Measurements from ENCODE around the gene ONECUT1.

The ONECUT1 gene

GRCh38 chr15:52797625-52798501, 7.7 kb upstream of the ONECUT1 start:
- no peak for DNase-seq (ENCODE audit: low read depth in 2 of 2)

- DNase-seq (ENCODE audit: low read depth in 2 of 2) = no peak
Observed at GRCh38 chr15:52796753-52797520, 6.8 kb upstream of the ONECUT1 start.

GRCh38 chr15:52796228-52796521, 6.0 kb upstream of the ONECUT1 start:
- no peak for DNase-seq (ENCODE audit: low read depth in 2 of 2)

- no peak for DNase-seq (ENCODE audit: low read depth in 2 of 2)
Observed at GRCh38 chr15:52795464-52796227, 5.5 kb upstream of the ONECUT1 start.

- no peak for DNase-seq (ENCODE audit: low read depth in 2 of 2)
Observed at GRCh38 chr15:52794665-52795463, 4.7 kb upstream of the ONECUT1 start.

GRCh38 chr15:52791776-52792175, 1.6 kb upstream of the ONECUT1 start:
- no peak for DNase-seq (ENCODE audit: low read depth in 2 of 2)

- no peak for DNase-seq (ENCODE audit: low read depth in 2 of 2)
Observed at GRCh38 chr15:52790941-52791751, 1.0 kb upstream of the ONECUT1 start.

GRCh38 chr15:52789601-52790168, 451 bp downstream of the ONECUT1 start:
- DNase-seq (ENCODE audit: low read depth in 2 of 2) = no peak

GRCh38 chr15:52789008-52789600, 1.0 kb downstream of the ONECUT1 start:
- no peak for DNase-seq (ENCODE audit: low read depth in 2 of 2)

GRCh38 chr15:52788099-52788986, 1.8 kb downstream of the ONECUT1 start:
- DNase-seq (ENCODE audit: low read depth in 2 of 2) = no peak

GRCh38 chr15:52787549-52788098, 2.5 kb downstream of the ONECUT1 start:
- DNase-seq (ENCODE audit: low read depth in 2 of 2) = no peak

GRCh38 chr15:52787123-52787503, 3.0 kb downstream of the ONECUT1 start:
- DNase-seq (ENCODE audit: low read depth in 2 of 2) = no peak

GRCh38 chr15:52786436-52787122, 3.6 kb downstream of the ONECUT1 start:
- DNase-seq (ENCODE audit: low read depth in 2 of 2) = no peak

- DNase-seq (ENCODE audit: low read depth in 2 of 2) = no peak
Observed at GRCh38 chr15:52785672-52786406, 4.3 kb downstream of the ONECUT1 start.

GRCh38 chr15:52784799-52785671, 5.1 kb downstream of the ONECUT1 start:
- no peak for DNase-seq (ENCODE audit: low read depth in 2 of 2)
